ENCODE measurements around the gene WIPF3.

DNA sequence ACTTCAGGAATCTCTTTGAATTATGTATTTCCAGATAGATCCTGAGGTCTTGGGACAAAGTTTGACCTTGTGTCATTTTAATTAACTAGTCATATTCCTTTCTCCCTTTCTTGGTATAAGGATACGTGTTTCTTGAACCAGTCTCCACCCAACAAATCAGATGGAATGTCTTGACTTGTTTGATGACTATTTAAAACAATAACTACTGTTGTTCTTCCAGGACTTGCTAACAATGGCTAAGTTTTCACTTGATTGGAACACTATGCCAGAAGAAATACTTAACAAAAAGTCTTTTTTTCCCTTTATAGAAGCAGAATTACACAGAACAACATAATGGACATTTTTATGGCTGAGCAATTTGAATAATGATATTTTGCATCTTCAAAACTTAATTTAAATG, 43.0 kb upstream of the WIPF3 start:
- TF ChIP-seq, protein P1, sequence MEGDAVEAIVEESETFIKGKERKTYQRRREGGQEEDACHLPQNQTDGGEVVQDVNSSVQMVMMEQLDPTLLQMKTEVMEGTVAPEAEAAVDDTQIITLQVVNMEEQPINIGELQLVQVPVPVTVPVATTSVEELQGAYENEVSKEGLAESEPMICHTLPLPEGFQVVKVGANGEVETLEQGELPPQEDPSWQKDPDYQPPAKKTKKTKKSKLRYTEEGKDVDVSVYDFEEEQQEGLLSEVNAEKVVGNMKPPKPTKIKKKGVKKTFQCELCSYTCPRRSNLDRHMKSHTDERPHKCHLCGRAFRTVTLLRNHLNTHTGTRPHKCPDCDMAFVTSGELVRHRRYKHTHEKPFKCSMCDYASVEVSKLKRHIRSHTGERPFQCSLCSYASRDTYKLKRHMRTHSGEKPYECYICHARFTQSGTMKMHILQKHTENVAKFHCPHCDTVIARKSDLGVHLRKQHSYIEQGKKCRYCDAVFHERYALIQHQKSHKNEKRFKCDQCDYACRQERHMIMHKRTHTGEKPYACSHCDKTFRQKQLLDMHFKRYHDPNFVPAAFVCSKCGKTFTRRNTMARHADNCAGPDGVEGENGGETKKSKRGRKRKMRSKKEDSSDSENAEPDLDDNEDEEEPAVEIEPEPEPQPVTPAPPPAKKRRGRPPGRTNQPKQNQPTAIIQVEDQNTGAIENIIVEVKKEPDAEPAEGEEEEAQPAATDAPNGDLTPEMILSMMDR (IDR thresholded peaks at IDR 0.05) = no peak
- TF ChIP-seq POLR2A (IDR thresholded peaks at IDR 0.05) = no peak

Data from right lobe of liver (tissue), 4 donors.